HepG2 (cell line): ENCODE data around the gene CCDC93. TPM values are rescaled to one million over a fixed set of nuclear protein-coding genes. Genes with fewer than 3 reads are reported as not detected.
A peak's percentile ranks its signal among the peaks of the same experiment; 100 is the strongest.

Experiments used
- FOXA3 ChIP-seq: IDR thresholded peaks from 2 replicates; pipeline ENCODE4 v1.6.1; 2016; ENCODE audit warnings: missing genetic modification reagents, missing compliant biosample characterization
- MBD4 ChIP-seq: IDR thresholded peaks from 2 replicates; pipeline ENCODE4 v1.6.1; 2012; ENCODE audit warnings: low read length, inconsistent platforms, borderline replicate concordance
- NFATC3 ChIP-seq: sonication (generic); formaldehyde crosslinking; IDR thresholded peaks from 2 replicates; pipeline ENCODE4 v1.5.1; 2020; ENCODE audit warnings: mild to moderate bottlenecking, missing genetic modification reagents
- SALL1 ChIP-seq: sonication (generic); formaldehyde crosslinking; IDR thresholded peaks from 2 replicates; pipeline ENCODE4 v1.8.0; 2022; ENCODE audit warnings: mild to moderate bottlenecking, missing genetic modification reagents
- TOE1 ChIP-seq: sonication (generic); formaldehyde crosslinking; IDR thresholded peaks from 2 replicates; pipeline ENCODE4 v1.4.0; 2020; ENCODE audit warnings: mild to moderate bottlenecking, missing genetic modification reagents
- ZNF121 ChIP-seq: sonication (generic); formaldehyde crosslinking; IDR thresholded peaks from 2 replicates; pipeline ENCODE4 v1.5.0; 2020; ENCODE audit warnings: mild to moderate bottlenecking, missing genetic modification reagents
- ZNF572 ChIP-seq: sonication (generic); formaldehyde crosslinking; IDR thresholded peaks from 2 replicates; pipeline ENCODE4 v1.5.1; 2020; ENCODE audit warnings: mild to moderate bottlenecking, missing genetic modification reagents
- ZNF605 ChIP-seq: sonication (generic); formaldehyde crosslinking; IDR thresholded peaks from 2 replicates; pipeline ENCODE4 v1.8.0; 2022; ENCODE audit warnings: mild to moderate bottlenecking, missing genetic modification reagents
- polyA plus RNA-seq, 8 experiments: library from polyadenylated mRNA; depleted of rRNA in 3 of 8; stranded (reverse) in 7 of 8; unstranded in 1 of 8; fragments of >200 nt; fragmentation: Illumina TruSeq in 4 of 8; extraction: Trizol in 4 of 8; gene quantifications; 2 replicates each; pipeline versions ENCODE4 v1.2.1 to v1.2.3, GENCODE V29; 2011 to 2016; ENCODE audit warnings: low read depth in 4 of 8, missing spikeins in 1 of 8, mixed read lengths in 1 of 8; ENCODE audit not compliant: insufficient read depth in 1 of 8
- total RNA-seq, 5 experiments: library from RNA; depleted of rRNA; stranded (reverse); fragments of >200 nt; fragmentation: Illumina TruSeq; extraction: Trizol; gene quantifications; 2 replicates each; pipeline ENCODE4 v1.2.3, GENCODE V29; 2016; ENCODE audit warnings: low read depth in 1 of 5
- TF ChIP-seq, protein P1 (sequence below): sonication (generic); formaldehyde crosslinking; IDR thresholded peaks from 2 replicates; pipeline ENCODE4 v1.5.1; 2020; ENCODE audit warnings: mild to moderate bottlenecking, missing genetic modification reagents, moderate library complexity
- TF ChIP-seq, protein P2 (sequence below): sonication (generic); formaldehyde crosslinking; IDR thresholded peaks from 2 replicates; pipeline ENCODE4 v1.4.0; 2020; ENCODE audit warnings: missing genetic modification reagents
- TF ChIP-seq, protein P3 (sequence below): IDR thresholded peaks from 2 replicates; pipeline ENCODE4 v1.6.1; 2016; ENCODE audit warnings: low read depth
- TF ChIP-seq, protein P4 (sequence below): sonication (generic); formaldehyde crosslinking; IDR thresholded peaks from 2 replicates; pipeline ENCODE4 v1.4.0; 2020; ENCODE audit warnings: missing genetic modification reagents

CCDC93 gene
- total and polyA plus RNA-seq, 2 of the 13 experiments (the other 11 are each of a cell fraction or from before 2014, with no cell fraction given) = 37.2 to 53.2 TPM

DNA sequence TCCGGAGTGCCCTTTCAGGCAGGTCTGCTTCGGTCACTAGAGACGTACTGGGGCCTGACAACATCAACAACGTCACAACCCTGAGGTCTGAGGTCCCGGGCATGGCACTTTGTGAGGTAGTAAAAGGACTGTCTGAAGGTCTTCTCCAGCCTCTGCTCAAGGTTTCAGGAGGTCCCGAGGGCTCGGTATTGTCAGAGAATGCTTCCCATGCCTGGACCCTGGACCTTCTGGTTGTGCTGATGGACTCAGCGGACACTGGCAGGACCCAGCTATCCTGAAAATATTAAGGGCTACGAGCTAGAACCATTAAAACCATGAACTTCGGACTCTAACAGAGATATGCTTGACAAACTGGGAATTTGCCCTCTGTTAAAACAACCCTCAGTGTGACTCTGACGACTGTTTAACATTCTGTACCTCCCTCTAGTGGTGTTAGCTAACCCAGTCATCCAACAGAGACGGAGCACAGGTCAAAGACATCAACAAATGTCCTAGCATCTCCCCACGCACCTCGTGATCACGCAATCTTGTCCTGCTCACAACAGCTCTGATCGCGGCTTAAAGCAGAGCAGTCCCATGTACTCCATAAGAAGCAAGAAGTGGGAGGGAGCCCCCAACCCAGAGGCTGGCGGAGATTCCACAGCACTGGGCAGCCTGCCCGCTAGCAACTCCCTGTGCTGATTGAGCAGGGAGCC is 96.5 kb downstream of the CCDC93 start (continued):
- TF ChIP-seq, protein P1, sequence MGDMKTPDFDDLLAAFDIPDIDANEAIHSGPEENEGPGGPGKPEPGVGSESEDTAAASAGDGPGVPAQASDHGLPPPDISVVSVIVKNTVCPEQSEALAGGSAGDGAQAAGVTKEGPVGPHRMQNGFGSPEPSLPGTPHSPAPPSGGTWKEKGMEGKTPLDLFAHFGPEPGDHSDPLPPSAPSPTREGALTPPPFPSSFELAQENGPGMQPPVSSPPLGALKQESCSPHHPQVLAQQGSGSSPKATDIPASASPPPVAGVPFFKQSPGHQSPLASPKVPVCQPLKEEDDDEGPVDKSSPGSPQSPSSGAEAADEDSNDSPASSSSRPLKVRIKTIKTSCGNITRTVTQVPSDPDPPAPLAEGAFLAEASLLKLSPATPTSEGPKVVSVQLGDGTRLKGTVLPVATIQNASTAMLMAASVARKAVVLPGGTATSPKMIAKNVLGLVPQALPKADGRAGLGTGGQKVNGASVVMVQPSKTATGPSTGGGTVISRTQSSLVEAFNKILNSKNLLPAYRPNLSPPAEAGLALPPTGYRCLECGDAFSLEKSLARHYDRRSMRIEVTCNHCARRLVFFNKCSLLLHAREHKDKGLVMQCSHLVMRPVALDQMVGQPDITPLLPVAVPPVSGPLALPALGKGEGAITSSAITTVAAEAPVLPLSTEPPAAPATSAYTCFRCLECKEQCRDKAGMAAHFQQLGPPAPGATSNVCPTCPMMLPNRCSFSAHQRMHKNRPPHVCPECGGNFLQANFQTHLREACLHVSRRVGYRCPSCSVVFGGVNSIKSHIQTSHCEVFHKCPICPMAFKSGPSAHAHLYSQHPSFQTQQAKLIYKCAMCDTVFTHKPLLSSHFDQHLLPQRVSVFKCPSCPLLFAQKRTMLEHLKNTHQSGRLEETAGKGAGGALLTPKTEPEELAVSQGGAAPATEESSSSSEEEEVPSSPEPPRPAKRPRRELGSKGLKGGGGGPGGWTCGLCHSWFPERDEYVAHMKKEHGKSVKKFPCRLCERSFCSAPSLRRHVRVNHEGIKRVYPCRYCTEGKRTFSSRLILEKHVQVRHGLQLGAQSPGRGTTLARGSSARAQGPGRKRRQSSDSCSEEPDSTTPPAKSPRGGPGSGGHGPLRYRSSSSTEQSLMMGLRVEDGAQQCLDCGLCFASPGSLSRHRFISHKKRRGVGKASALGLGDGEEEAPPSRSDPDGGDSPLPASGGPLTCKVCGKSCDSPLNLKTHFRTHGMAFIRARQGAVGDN = peak; percentile 43
- TF ChIP-seq ZNF572 (no peak), ZNF121 (CRISPR knock-in tag) (0 out of 2 replicates have a peak, but pooled peaks have one; percentile 21), FOXA3 (peak; percentile 56), ZNF605 (CRISPR knock-in tag) (peak; percentile 70; the same call in 1 of the 2 replicates), SALL1 (CRISPR knock-in tag) (peak; percentile 84), TOE1 (CRISPR knock-in tag) (no peak), NFATC3 (CRISPR knock-in tag) (no peak), MBD4 (no peak)
- TF ChIP-seq, protein P2, sequence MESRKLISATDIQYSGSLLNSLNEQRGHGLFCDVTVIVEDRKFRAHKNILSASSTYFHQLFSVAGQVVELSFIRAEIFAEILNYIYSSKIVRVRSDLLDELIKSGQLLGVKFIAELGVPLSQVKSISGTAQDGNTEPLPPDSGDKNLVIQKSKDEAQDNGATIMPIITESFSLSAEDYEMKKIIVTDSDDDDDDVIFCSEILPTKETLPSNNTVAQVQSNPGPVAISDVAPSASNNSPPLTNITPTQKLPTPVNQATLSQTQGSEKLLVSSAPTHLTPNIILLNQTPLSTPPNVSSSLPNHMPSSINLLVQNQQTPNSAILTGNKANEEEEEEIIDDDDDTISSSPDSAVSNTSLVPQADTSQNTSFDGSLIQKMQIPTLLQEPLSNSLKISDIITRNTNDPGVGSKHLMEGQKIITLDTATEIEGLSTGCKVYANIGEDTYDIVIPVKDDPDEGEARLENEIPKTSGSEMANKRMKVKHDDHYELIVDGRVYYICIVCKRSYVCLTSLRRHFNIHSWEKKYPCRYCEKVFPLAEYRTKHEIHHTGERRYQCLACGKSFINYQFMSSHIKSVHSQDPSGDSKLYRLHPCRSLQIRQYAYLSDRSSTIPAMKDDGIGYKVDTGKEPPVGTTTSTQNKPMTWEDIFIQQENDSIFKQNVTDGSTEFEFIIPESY (CRISPR knock-in tag) = peak; percentile 33; the same call in 1 of the 2 replicates
- TF ChIP-seq, protein P3, sequence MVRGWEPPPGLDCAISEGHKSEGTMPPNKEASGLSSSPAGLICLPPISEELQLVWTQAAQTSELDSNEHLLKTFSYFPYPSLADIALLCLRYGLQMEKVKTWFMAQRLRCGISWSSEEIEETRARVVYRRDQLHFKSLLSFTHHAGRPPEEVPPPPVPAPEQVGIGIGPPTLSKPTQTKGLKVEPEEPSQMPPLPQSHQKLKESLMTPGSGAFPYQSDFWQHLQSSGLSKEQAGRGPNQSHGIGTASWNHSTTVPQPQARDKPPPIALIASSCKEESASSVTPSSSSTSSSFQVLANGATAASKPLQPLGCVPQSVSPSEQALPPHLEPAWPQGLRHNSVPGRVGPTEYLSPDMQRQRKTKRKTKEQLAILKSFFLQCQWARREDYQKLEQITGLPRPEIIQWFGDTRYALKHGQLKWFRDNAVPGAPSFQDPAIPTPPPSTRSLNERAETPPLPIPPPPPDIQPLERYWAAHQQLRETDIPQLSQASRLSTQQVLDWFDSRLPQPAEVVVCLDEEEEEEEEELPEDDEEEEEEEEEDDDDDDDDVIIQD (CRISPR knock-in tag) = peak; percentile 74; the same call in 1 of the 2 replicates
- TF ChIP-seq, protein P4, sequence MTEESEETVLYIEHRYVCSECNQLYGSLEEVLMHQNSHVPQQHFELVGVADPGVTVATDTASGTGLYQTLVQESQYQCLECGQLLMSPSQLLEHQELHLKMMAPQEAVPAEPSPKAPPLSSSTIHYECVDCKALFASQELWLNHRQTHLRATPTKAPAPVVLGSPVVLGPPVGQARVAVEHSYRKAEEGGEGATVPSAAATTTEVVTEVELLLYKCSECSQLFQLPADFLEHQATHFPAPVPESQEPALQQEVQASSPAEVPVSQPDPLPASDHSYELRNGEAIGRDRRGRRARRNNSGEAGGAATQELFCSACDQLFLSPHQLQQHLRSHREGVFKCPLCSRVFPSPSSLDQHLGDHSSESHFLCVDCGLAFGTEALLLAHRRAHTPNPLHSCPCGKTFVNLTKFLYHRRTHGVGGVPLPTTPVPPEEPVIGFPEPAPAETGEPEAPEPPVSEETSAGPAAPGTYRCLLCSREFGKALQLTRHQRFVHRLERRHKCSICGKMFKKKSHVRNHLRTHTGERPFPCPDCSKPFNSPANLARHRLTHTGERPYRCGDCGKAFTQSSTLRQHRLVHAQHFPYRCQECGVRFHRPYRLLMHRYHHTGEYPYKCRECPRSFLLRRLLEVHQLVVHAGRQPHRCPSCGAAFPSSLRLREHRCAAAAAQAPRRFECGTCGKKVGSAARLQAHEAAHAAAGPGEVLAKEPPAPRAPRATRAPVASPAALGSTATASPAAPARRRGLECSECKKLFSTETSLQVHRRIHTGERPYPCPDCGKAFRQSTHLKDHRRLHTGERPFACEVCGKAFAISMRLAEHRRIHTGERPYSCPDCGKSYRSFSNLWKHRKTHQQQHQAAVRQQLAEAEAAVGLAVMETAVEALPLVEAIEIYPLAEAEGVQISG (CRISPR knock-in tag) = peak; percentile 86
- TF ChIP-seq, all 625 proteins: peak for 86
